NCI-H748 treated with DMSO at 0.1 percent for 48 hours (cell line): ENCODE results near the gene ACKR2.
"Not testable (repeated sequence)": the region's sequence is repeated elsewhere in the genome, so short reads cannot be mapped to it uniquely, and the experiment has no call there.

Source experiments
- DNase-seq: peaks from one replicate; lab custom pipeline; 2025; lab: John Stamatoyannopoulos, UW

The ACKR2 gene

GRCh38 chr3:42855547-42856380, 46.5 kb downstream of the ACKR2 start:
- DNase-seq: no peak

GRCh38 chr3:42856544-42856943, 47.3 kb downstream of the ACKR2 start:
- DNase-seq: no peak

- no peak for DNase-seq
Observed at GRCh38 chr3:42864321-42864950, 55.2 kb downstream of the ACKR2 start.

GRCh38 chr3:42865256-42865655, 56.0 kb downstream of the ACKR2 start:
- no peak for DNase-seq

- no peak for DNase-seq
Observed at GRCh38 chr3:42867138-42867537, 57.9 kb downstream of the ACKR2 start.

- no peak for DNase-seq
Observed at GRCh38 chr3:42868841-42869240, 59.6 kb downstream of the ACKR2 start.

GRCh38 chr3:42871592-42872196, 62.4 kb downstream of the ACKR2 start:
- DNase-seq: no peak

GRCh38 chr3:42872718-42873117, 63.5 kb downstream of the ACKR2 start:
- DNase-seq: no peak

- DNase-seq: no peak
Observed at GRCh38 chr3:42873221-42873982, 64.2 kb downstream of the ACKR2 start.

GRCh38 chr3:42874749-42875148, 65.5 kb downstream of the ACKR2 start:
- no peak for DNase-seq

- DNase-seq: no peak
Observed at GRCh38 chr3:42875325-42876151, 66.3 kb downstream of the ACKR2 start, which contains the start of gene CYP8B1. TSS of gene CYP8B1 (minus strand) at chr3:42875879. CDS start at chr3:42875816, 63 bp downstream.

GRCh38 chr3:42876401-42876800, 67.2 kb downstream of the ACKR2 start:
- DNase-seq: no peak

- no peak for DNase-seq
Observed at GRCh38 chr3:42876940-42877720, 67.9 kb downstream of the ACKR2 start.

- no peak for DNase-seq
Observed at GRCh38 chr3:42877881-42878280, 68.6 kb downstream of the ACKR2 start.

- no peak for DNase-seq
Observed at GRCh38 chr3:42880183-42880582, 70.9 kb downstream of the ACKR2 start.

GRCh38 chr3:42880601-42881451, 71.6 kb downstream of the ACKR2 start:
- DNase-seq: peak; percentile 61

GRCh38 chr3:42883251-42883930, 74.1 kb downstream of the ACKR2 start:
- not testable (repeated sequence) for DNase-seq

- no peak for DNase-seq
Observed at GRCh38 chr3:42884324-42884723, 75.1 kb downstream of the ACKR2 start.

- no peak for DNase-seq
Observed at GRCh38 chr3:42886294-42886822, 77.1 kb downstream of the ACKR2 start.
